HUES48 (cell line): ENCODE measurements around the gene MPP2.
"Not testable (repeated sequence)": the region's sequence is repeated elsewhere in the genome, so short reads cannot be mapped to it uniquely, and the experiment has no call there.

Experiments used
- H3K27ac ChIP-seq: one replicate; pipeline ENCODE4 v1.7.0; 2013; ENCODE audit warnings: low read depth, low read length, inconsistent platforms
- H3K27me3 ChIP-seq: 2 replicates; pipeline ENCODE4 v1.6.1; 2013; ENCODE audit warnings: mild to moderate bottlenecking, low read length; ENCODE audit not compliant: control insufficient read depth, insufficient read depth
- H3K36me3 ChIP-seq: 2 replicates; pipeline ENCODE4 v1.6.1; 2013; ENCODE audit warnings: low read length; ENCODE audit not compliant: control insufficient read depth, insufficient read depth
- H3K4me1 ChIP-seq: 2 replicates; pipeline ENCODE4 v1.6.1; 2013; ENCODE audit warnings: mild to moderate bottlenecking, low read length; ENCODE audit not compliant: control insufficient read depth, insufficient read depth
- H3K4me3 ChIP-seq: 2 replicates; pipeline ENCODE4 v1.5.1; 2013; ENCODE audit warnings: mild to moderate bottlenecking, low read depth, low read length
- H3K9ac ChIP-seq: 2 replicates; pipeline ENCODE4 v1.6.1; 2013; ENCODE audit warnings: mild to moderate bottlenecking, low read depth, low read length, moderate library complexity
- H3K9me3 ChIP-seq: 2 replicates; pipeline ENCODE4 v1.6.1; 2013; ENCODE audit warnings: low read length; ENCODE audit not compliant: control insufficient read depth, insufficient read depth

MPP2 gene

GRCh38 chr17:43842975-43843325 lies 64.4 kb downstream of the MPP2 start:
- no peaks in the 10 kb centered on the region for H3K9me3 ChIP-seq
- no peaks in the 10 kb centered on the region for H3K27me3 ChIP-seq
- no peak overlapping the region for H3K9ac ChIP-seq
- H3K4me3 ChIP-seq: no peak overlapping the region
- H3K4me1 ChIP-seq: peaks cover 11% of the 10 kb centered on the region
- H3K36me3 ChIP-seq: no peaks in the 10 kb centered on the region
- no peak overlapping the region for H3K27ac ChIP-seq

GRCh38 chr17:43842091-43842974 lies 65.0 kb downstream of the MPP2 start:
- not testable (repeated sequence) for H3K27ac ChIP-seq, H3K9me3 ChIP-seq, H3K9ac ChIP-seq, H3K27me3 ChIP-seq, H3K36me3 ChIP-seq, H3K4me3 ChIP-seq
- peaks cover 11% of the 10 kb centered on the region for H3K4me1 ChIP-seq

- no peak overlapping the region for H3K9ac ChIP-seq
- H3K4me3 ChIP-seq: no peak overlapping the region
- no peaks in the 10 kb centered on the region for H3K9me3 ChIP-seq
- H3K4me1 ChIP-seq: 0 out of 2 replicates have a peak, but pooled peaks cover 3% of the 10 kb centered on the region
- no peaks in the 10 kb centered on the region for H3K27me3 ChIP-seq
- H3K27ac ChIP-seq: no peak overlapping the region
- no peaks in the 10 kb centered on the region for H3K36me3 ChIP-seq
These were observed 66.1 kb downstream of the MPP2 start for GRCh38 chr17:43841282-43841681.

DNA sequence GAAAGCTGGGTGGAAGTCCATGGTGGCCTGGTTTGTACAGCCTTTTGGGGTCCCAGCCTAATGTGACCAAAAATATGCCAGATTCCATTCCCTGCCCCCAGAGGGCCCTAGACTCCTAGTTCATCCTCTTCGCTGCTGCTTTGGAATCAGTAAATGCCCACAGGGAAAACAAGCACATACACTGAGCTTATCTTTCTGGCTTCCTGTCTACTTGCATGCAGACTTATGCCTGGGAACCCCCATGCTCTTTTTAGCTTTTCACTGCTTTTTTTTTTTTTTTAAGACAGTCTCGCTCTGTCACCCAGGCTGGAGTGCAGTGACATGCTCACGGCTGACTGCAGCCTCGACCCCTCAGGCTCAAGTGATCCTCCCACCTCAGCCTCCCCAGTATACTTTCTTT lies 66.5 kb downstream of the MPP2 start:
- no peak overlapping the region for H3K9ac ChIP-seq
- no peaks in the 10 kb centered on the region for H3K36me3 ChIP-seq
- H3K9me3 ChIP-seq: no peaks in the 10 kb centered on the region
- no peak overlapping the region for H3K27ac ChIP-seq
- H3K27me3 ChIP-seq: no peaks in the 10 kb centered on the region
- H3K4me3 ChIP-seq: no peak overlapping the region
- 0 out of 2 replicates have a peak, but pooled peaks cover under 1% of the 10 kb centered on the region for H3K4me1 ChIP-seq

DNA sequence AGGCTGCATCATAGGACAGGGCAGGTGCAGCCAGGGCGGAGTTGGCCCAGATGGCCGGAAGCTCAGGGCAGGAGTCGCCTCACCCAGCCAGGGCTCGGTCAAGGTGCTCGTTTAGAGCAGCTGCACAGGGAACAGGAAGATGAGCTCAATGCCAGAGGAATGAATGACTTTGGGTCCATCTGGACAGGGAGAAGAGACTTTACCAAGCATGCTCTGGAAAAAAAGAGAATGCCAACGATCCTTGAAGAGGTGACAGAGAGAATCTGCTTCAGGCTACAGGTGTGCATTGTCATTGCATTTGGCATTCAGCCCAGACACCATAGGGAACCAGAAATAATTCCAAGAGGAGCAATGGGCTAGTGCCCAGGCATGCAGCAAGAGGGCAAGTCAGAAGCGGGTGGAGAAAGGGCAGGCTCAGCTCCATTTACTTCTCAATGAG lies 67.6 kb downstream of the MPP2 start:
- Histone ChIP-seq H3K9me3 (no peaks in the 10 kb centered on the region), H3K36me3 (no peaks in the 10 kb centered on the region), H3K27me3 (peaks cover 2% of the 10 kb centered on the region; the same call in 1 of the 2 replicates), H3K4me3 (no peak overlapping the region), H3K27ac (no peak overlapping the region), H3K9ac (no peak overlapping the region), H3K4me1 (no peaks in the 10 kb centered on the region)

DNA sequence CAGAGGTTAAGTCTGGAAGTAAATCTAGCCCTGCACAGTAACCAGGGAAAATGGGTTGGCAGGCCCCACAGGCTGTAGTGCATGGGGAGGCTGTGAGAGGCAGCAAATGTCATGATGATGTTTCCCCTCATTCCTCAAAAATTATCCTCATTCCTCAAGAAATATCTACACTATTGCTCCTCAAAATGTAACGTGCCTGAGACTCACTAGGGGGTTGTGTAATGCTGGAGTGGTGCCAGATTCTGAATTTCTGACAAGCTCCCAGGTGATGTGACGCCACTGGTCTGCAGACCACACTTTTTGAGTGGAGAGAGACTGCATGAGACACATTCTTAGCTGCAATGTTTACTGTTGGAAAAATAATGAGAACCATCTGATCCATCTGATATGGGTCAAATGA lies 73.2 kb downstream of the MPP2 start:
- Histone ChIP-seq H3K9ac (no peak overlapping the region), H3K9me3 (no peaks in the 10 kb centered on the region), H3K27ac (no peak overlapping the region), H3K4me3 (no peak overlapping the region), H3K36me3 (no peaks in the 10 kb centered on the region), H3K27me3 (peaks cover 25% of the 10 kb centered on the region), H3K4me1 (peaks cover 5% of the 10 kb centered on the region; the same call in 1 of the 2 replicates)

DNA sequence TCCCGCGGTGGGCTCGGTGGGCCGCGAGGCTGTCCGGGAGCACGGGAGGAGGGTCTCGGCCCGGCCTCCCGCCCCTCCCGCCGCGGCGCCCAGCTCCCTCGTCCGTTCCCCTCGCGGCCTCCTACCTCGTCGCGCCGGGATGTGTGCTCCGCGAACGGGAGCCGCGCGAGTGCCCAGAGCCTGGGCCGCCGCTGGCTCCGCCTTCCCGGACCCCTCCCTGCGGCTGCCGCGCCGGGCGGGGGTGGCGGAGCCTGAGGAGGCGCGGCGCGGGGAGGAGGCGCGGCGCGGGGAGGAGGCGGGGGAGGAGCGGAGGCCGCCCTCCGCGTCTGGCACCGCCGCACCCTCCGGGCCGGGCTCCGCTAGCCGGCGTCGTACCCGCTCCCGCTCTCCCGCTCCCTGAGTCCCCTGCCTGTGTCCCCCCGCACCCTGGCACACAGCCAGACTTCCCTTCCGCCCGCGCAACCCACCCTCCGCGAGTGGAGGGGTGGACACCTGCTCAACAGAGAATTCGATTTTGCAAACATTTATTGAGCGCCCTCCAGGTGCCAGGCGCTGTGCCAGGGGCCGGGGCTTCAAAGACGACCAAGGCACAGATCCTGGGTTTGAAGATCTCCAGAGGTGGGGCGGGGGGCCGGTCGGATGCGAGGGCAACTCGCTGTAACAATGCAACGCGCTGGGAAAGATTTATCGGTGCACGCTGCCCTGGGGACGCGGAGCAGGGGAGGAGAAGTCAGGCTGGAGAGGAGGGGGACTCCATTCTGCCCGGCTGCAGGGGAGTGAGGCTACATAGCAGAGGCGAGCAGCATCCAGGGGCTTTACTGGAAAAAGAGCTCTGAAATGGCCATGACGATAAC lies 74.1 kb downstream of the MPP2 start, which contains the start of gene MPP3:
Gene MPP3, minus strand, starts transcription at position 171 of the 854 bp plus-strand sequence. CDS start 1,240 bp downstream, outside the sequence.
- H3K4me1 ChIP-seq: peaks cover 5% of the 10 kb centered on the region; the same call in 1 of the 2 replicates
- H3K27ac ChIP-seq: no peak within 1 kb of the TSS
- H3K4me3 ChIP-seq: peak within 1 kb of the TSS; percentile 70
- peaks cover 25% of the 10 kb centered on the region for H3K27me3 ChIP-seq
- H3K36me3 ChIP-seq: no peaks in the 10 kb centered on the region
- no peaks in the 10 kb centered on the region for H3K9me3 ChIP-seq
- H3K9ac ChIP-seq: no peak within 1 kb of the TSS

DNA sequence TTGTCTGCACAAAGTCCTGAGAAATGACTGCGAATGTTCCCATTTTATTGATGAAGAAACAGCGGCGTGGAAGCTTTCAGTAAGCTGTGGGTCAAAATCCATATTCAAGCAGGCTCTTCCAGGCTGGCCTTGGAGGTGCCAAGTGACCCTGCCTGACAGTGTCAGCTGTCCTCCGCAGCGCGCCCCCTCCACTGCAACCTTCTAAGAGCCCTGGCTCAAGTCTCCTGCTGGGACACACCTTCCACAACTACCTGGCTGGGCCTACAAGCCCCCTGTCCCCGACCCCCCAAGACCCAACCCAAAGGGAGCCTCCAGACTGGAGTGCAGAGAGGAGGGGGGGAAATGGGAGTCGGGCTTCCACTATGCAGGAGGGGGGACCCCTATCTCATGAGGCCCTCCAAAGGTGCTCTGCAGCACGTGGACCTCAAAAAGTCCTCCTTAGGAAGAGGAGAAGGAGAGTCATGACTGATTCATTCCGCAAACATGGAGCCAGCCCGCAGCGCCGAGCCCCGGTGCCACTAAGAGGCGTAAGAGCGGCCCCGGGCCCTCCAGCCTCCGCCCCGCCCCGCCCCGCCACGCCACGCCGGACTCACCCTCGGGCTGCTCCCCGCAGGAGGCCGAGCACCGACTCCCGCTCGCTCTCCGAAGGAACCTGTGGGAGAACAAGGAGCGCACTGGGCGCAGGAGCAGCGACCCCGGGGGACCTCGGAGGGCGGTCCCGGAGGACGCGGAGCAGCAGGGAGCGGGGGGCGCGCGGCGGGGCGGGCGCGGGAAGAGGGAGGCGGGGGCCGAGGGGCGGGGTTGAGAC lies 75.0 kb downstream of the MPP2 start:
- H3K27me3 ChIP-seq: peaks cover 25% of the 10 kb centered on the region
- no peak overlapping the region for H3K27ac ChIP-seq
- no peaks in the 10 kb centered on the region for H3K36me3 ChIP-seq
- peaks cover 5% of the 10 kb centered on the region; the same call in 1 of the 2 replicates for H3K4me1 ChIP-seq
- H3K9ac ChIP-seq: no peak overlapping the region
- no peaks in the 10 kb centered on the region for H3K9me3 ChIP-seq
- peak overlapping the region; percentile 70 for H3K4me3 ChIP-seq

DNA sequence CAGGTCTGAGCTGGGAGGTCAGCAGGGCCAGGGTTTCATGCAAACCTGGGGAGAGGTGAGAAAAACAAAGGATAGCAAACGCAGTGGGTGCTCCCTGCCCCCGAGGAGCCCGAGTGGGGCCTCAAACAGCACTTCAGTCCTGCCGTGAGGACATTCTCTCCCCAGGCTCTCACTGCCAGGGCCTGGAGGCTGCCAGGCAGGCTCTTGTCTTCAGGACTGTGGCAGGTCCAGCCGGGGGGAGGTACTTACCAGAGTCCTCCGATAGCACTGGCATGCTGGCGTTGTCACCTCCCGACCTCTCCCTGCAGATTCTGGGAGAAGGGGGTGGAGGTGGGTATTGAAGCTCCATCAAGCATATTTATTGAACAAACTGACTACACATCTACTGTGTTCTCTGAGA lies 75.7 kb downstream of the MPP2 start:
- no peak overlapping the region for H3K27ac ChIP-seq

GRCh38 chr17:43830510-43831140 lies 76.7 kb downstream of the MPP2 start:
- Histone ChIP-seq H3K27ac (no peak overlapping the region), H3K4me3 (no peak overlapping the region), H3K9me3 (no peaks in the 10 kb centered on the region), H3K27me3 (peaks cover 25% of the 10 kb centered on the region), H3K9ac (no peak overlapping the region), H3K4me1 (peaks cover 9% of the 10 kb centered on the region; the same call in 1 of the 2 replicates), H3K36me3 (no peaks in the 10 kb centered on the region)

More for the DNA sequence above, 75.7 kb downstream of the MPP2 start:
- H3K9me3 ChIP-seq: no peaks in the 10 kb centered on the region
- H3K4me1 ChIP-seq: peaks cover 5% of the 10 kb centered on the region; the same call in 1 of the 2 replicates
- H3K27me3 ChIP-seq: peaks cover 25% of the 10 kb centered on the region
- H3K9ac ChIP-seq: no peak overlapping the region
- no peak overlapping the region for H3K4me3 ChIP-seq
- no peaks in the 10 kb centered on the region for H3K36me3 ChIP-seq
